Cardiac fibroblast (primary cell): ENCODE results near the gene PCDHGA1.

Experiments
- DNase-seq, 2 donors: peaks; one replicate each; pipeline versions ENCODE4 v3.0.0 to v3.0.0-alpha.2; 2010; ENCODE audit warnings: low read depth in 2 of 2
- H3K4me3 ChIP-seq, 2 donors: replicated peaks in 1 of 2; 1 replicate in 1 of 2; 2 replicates in 1 of 2; pipeline ENCODE4 v1.5.1; 2011; ENCODE audit warnings: low read depth in 2 of 2, low read length in 2 of 2, mild to moderate bottlenecking in 2 of 2, moderate library complexity in 1 of 2
- TF ChIP-seq, protein P1 (sequence below): IDR thresholded peaks from one replicate; pipeline ENCODE4 v1.5.1; 2011; ENCODE audit warnings: low read depth, mild to moderate bottlenecking, low read length, inconsistent platforms

PCDHGA1 gene

DNA sequence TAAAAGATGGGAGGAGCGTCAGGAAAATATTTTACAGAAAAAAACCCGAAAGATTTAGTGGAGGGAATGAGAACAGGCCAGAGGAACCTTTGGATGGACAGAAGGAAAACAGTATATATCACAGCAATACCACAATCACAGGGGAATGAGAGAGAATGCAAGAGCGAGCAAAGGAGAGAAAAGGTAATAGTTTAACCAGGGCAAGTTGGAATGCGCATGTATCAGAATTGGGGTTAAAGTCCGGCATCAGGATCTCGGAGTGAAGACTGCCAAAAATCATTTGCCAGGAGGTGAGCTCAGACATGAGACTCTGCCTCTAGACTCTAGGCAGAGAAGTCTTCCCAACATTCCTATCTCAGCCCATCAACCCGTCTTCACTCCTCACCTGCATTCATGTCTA is 195.3 kb downstream of the PCDHGA1 start:
- TF ChIP-seq, protein P1, sequence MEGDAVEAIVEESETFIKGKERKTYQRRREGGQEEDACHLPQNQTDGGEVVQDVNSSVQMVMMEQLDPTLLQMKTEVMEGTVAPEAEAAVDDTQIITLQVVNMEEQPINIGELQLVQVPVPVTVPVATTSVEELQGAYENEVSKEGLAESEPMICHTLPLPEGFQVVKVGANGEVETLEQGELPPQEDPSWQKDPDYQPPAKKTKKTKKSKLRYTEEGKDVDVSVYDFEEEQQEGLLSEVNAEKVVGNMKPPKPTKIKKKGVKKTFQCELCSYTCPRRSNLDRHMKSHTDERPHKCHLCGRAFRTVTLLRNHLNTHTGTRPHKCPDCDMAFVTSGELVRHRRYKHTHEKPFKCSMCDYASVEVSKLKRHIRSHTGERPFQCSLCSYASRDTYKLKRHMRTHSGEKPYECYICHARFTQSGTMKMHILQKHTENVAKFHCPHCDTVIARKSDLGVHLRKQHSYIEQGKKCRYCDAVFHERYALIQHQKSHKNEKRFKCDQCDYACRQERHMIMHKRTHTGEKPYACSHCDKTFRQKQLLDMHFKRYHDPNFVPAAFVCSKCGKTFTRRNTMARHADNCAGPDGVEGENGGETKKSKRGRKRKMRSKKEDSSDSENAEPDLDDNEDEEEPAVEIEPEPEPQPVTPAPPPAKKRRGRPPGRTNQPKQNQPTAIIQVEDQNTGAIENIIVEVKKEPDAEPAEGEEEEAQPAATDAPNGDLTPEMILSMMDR = no peak
- DNase-seq = no peak
- H3K4me3 ChIP-seq = no peak overlapping the region

DNA sequence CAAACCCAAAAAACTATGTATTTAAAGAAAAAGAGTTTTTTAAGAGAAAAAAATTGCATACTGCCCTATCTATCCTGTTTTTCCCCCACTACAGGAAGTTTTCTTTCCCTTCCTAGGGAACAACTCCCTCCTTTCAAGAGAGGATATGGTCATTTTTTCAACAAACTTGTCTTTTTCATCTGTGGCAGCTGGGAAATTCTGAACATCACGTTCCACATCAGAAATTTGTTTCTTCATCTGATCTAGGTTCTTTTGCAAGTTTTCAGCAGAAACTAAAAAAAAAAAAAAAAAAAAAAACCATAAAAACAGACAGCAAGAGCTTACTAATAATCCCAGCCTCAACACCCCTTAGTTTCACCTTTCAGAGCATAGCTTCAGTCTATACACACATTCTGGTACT is 197.1 kb downstream of the PCDHGA1 start:
- DNase-seq = no peak
- TF ChIP-seq, protein P1 = no peak
- no peak overlapping the region for H3K4me3 ChIP-seq

DNA sequence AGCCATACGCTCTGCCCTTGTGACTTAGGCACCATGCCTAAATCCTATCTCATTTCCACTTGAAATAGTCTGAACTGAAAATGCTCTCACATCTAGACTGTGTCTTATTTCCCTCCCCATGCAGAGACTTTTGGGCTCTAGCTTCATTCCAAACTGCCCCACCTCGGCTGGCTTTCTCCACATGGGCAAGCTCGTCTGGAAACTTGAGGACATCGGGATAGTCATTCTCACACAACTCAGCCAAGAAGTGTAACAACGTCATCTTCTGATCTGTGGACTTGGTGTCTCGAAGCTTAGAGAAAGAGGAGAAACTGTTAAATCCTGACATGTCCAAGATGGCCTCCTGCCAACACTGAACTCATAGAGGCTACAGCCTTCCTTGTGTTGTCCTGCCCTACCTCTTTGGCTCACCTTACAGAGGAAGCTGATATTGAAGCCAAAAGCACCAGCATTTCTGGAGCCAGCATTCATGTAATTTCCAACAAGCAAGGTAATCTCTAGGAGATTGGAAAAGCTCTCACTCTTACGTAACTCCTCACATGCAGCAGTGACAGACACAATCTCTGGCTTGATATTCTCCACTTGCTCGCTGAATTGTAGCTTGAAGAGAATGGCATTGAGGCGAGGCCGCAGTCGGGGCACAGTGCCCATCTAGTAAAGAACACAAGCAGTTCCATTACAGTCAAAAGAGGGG is 198.1 kb downstream of the PCDHGA1 start:
- no peak overlapping the region for H3K4me3 ChIP-seq
- TF ChIP-seq, protein P1 = no peak
- peak; percentile 26 to 73 for DNase-seq

DNA sequence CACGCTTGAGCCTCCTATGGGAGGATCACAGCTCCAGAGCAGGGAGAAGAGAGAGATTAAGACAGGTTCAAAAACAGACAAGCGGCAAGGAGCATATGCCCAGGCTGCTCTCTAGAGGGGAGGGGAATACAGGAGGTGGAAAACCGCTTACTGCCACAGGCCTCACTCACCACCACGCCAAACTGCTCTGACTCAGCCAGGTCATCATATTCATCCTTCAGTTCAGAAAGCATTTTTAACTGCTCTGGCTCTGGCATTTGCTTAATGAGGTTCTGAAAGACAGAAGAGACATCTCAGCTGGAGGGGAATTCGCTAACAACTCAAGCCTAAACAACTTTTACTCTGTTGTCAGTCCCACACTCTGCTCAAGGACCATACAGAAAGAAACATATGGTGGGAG is 198.7 kb downstream of the PCDHGA1 start:
- TF ChIP-seq, protein P1 = no peak
- peak; percentile 56 to 76 for DNase-seq
- no peak overlapping the region for H3K4me3 ChIP-seq

DNA sequence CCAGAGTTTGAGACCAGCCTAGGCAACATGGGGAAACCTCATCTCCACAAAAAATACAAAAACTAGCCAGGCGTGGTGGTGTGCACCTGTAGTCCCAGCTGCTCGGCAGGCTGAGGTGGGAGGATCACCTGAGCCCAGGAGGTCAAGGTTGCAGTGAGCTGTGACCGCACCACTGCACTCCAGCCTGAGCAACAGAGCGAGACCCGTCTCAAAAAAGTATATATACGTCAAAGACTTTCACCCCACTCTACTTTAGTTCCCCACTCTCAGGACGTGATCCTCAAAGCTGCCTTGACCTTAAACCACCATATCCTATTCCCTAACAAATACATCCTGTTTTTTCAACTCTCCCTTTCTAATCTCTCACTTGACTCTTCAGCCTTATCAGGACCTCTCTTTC is 199.6 kb downstream of the PCDHGA1 start:
- H3K4me3 ChIP-seq = no peak overlapping the region
- TF ChIP-seq, protein P1 = no peak
- no peak for DNase-seq

DNA sequence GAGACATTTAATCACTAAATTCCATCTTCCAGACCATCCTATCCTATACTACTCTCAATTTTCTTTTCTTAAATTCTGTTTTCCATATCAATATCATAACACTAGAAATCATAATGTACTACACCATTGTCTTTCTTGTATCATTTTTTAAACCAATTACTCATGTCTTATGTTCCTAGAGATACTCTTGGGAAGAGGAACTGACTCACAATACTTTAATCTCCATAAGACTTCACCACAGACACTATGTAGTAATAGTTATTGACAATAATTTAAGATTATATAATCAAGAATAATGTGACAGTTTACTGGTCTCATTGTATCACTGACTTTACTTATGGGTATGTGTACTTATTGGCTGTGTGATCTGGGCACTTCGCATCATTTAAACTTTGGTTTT is 202.4 kb downstream of the PCDHGA1 start:
- H3K4me3 ChIP-seq = no peak overlapping the region
- TF ChIP-seq, protein P1 = no peak
- peak in 1 of 2 donors; percentile 43 for DNase-seq

DNA sequence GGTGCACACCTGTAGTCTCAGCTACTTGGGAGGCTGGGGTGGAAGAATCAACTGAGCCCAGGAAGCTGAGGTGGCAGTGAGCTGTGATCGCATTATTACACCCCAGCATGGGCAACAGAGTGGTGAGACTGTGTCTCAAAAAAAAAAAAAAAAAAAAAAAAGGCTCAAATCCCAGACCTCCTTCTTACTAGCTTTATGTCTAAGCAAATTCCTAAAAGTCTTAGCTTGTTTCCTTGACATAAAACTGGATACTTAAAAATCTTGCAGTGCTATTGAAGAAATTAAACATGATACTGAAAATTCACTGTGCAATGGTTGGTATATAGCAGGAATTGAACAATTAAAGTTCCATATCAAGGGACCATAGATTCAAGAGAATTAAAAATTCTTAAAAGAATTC is 203.6 kb downstream of the PCDHGA1 start:
- H3K4me3 ChIP-seq = no peak overlapping the region
- TF ChIP-seq, protein P1 = no peak
- DNase-seq = no peak
